Kidney (tissue), 14 donors: ENCODE results near the gene B4GAT1. TPM values are rescaled to one million over a fixed set of nuclear protein-coding genes. Genes with fewer than 3 reads are reported as not detected.

Source experiments
- DNase-seq, 5 donors: peaks; one replicate each; pipeline ENCODE4 v3.0.0-alpha.2; 2013 to 2020
- FAIRE-seq: peaks from 2 replicates; lab custom pipeline; 2012; peaks lifted over from hg19 to GRCh38; lab: Jason Lieb, UNC
- H3K27ac ChIP-seq, 2 donors: one replicate each; pipeline ENCODE4 v1.7.0; 2013; ENCODE audit warnings: low read depth in 2 of 2, low read length in 2 of 2, inconsistent platforms in 1 of 2
- H3K27me3 ChIP-seq: one replicate; pipeline ENCODE4 v1.7.1; 2013; ENCODE audit warnings: low read length, inconsistent platforms; ENCODE audit not compliant: control insufficient read depth, insufficient read depth
- H3K36me3 ChIP-seq, 3 donors: one replicate each; pipeline versions ENCODE4 v1.7.0 to v1.7.1; 2013; ENCODE audit warnings: low read length in 3 of 3, control low read depth in 1 of 3, inconsistent platforms in 1 of 3; ENCODE audit not compliant: insufficient read depth in 3 of 3, control insufficient read depth in 2 of 3
- H3K4me1 ChIP-seq, 3 donors: one replicate each; pipeline versions ENCODE4 v1.7.0 to v1.7.1; 2013; ENCODE audit warnings: low read length in 3 of 3, inconsistent platforms in 1 of 3, low read depth in 1 of 3; ENCODE audit not compliant: control insufficient read depth in 2 of 3, insufficient read depth in 2 of 3
- H3K4me3 ChIP-seq, 3 donors: one replicate each; pipeline versions ENCODE4 v1.7.0 to v1.8.1; 2013; ENCODE audit warnings: low read length in 3 of 3, control low read depth in 1 of 3, inconsistent platforms in 1 of 3
- H3K9ac ChIP-seq, 3 donors: one replicate each; pipeline versions ENCODE4 v1.7.0 to v1.7.1; 2013; ENCODE audit warnings: low read length in 3 of 3, control low read depth in 1 of 3, inconsistent platforms in 1 of 3
- H3K9me3 ChIP-seq, 3 donors: one replicate each; pipeline versions ENCODE4 v1.7.0 to v1.7.1; 2013; ENCODE audit warnings: low read length in 3 of 3, control low read depth in 1 of 3, inconsistent platforms in 1 of 3; ENCODE audit not compliant: control insufficient read depth in 2 of 3, insufficient read depth in 1 of 3
- CTCF ChIP-seq: IDR thresholded peaks from 3 replicates; pipeline ENCODE4 v1.5.1; 2012; ENCODE audit warnings: mild to moderate bottlenecking, moderate library complexity, borderline replicate concordance; ENCODE audit not compliant: insufficient read depth; ENCODE audit errors: extremely low read depth
- intact Hi-C: fragments of 100-400 bp; cut with DNase I; formaldehyde crosslinking; loops from one replicate; pipeline ENCODE4 v1.11.1; 2022
- polyA plus RNA-seq: library from polyadenylated mRNA; stranded (reverse); fragments of 350-450 nt; fragmentation: Illumina TruSeq; extraction: RNeasy Lipid Tissue Mini Kit (QIAGEN cat#74804); gene quantifications from one replicate; pipeline ENCODE4 v1.2.3, GENCODE V29; 2014; ENCODE audit warnings: low read depth, low replicate concordance; ENCODE audit not compliant: insufficient read depth
- total RNA-seq: library from RNA; stranded (reverse); fragmentation: NEBNext Ultra II Directional; extraction: Animal tissue kit (Norgen Biotek cat#: 25700); gene quantifications from one replicate; pipeline ENCODE4 v1.2.1, GENCODE V29; 2021
- donor health status: control.
- donor health status: control.
- donor health status: control.
- donor health status: control.
- donor health status: control.
- donor health status: DM: yes; HTN: yes; CAD: no.
- donor health status: Normal renal cell carcinoma (clear cell type).

The B4GAT1 gene
- total and polyA plus RNA-seq, 2 donors from 2014 or later: 21.7 to 59.9 TPM

DNA sequence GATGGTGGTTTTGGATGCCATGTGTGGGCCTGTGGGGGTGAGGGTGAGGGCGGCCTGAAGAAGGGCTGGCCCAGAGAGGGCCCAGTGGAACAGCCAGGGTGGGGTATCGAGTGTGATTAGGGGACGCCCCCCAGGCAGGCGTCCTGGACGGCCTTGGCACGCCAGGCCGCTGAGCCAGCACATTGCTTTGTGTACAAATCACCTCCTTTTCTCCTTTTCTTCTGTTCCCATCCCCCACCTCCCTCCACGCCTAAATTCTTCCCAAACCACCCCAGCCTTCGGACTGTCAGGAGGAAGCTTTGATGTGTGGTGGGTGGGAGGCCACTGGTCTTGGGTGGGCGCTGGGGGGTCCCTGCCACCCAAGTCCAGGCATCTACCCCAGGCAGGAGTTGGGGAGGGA lies 22.8 kb downstream of the B4GAT1 start:
- Histone ChIP-seq H3K36me3 (no peaks in the 10 kb centered on the region), H3K4me3 (no peak overlapping the region), H3K27me3 (no peaks in the 10 kb centered on the region), H3K4me1 (peaks cover 0 to 17% (median 11%) of the 10 kb centered on the region in 3 donors), H3K9ac (no peak overlapping the region), H3K9me3 (no peaks in the 10 kb centered on the region), H3K27ac (no peak overlapping the region)
- TF ChIP-seq CTCF: no peak
- intact Hi-C loops: no loop called here
- FAIRE-seq (no peak), DNase-seq (no peak)

DNA sequence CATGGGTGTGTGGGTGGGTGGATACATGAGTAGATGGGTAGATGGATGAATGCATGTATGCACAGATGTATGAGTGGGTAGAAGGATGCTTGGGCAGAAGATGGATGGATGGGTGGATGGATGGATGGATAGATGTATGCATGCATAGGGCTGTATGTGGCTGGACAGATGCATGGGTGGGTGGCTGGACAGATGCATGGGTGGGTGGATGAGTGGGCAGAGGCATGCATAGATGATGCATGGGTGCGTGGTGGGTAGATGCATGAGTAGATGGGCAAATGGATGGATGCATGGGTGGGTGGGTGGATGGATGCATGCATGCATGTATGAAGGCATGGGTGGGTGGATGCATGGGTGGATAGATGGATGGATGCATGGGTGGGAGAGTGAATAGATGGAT lies 23.7 kb downstream of the B4GAT1 start:
- Histone ChIP-seq H3K4me3 (no peak overlapping the region), H3K27me3 (no peaks in the 10 kb centered on the region), H3K4me1 (peaks cover 0 to 19% (median 10%) of the 10 kb centered on the region in 3 donors), H3K27ac (no peak overlapping the region), H3K36me3 (no peaks in the 10 kb centered on the region), H3K9me3 (no peaks in the 10 kb centered on the region), H3K9ac (no peak overlapping the region)
- intact Hi-C loops: no loop called here
- DNase-seq (no peak), FAIRE-seq (no peak)
- TF ChIP-seq CTCF: no peak

DNA sequence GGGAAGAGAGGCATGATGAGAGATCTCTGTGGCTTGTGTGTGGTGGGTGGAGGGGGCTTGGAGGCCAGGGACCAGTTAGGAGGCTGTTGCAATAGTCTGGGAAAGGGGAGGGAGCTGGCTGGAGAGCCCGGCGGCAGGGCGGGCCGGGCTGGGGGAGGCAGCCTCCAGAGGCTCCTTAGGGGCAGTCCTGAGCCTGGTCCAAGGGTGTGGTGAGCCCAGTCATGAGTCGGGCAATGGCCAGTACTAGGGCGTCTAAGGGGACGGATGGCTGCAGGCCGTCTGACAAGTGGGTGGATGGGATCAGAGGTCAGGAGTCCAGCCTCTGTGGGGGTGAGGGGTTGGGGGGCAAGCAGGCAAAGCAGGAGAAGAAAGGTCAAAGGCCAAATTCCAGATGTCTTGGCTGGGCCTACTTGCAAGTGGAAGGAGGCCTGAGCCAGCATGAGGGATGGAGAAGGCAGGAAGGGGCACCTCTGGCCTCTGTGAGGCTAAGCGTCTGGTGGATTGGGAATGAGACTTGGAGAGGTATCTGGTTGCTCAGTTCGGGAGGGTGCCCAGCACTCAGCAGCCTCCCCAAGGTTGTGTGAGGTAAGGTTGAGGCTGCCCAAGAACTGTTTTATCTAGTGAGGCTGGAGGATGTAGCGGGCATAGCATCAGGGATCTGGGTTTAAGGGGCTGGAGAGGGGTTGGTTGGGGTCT lies 24.5 kb downstream of the B4GAT1 start:
- Histone ChIP-seq H3K4me3 (no peak overlapping the region), H3K36me3 (no peaks in the 10 kb centered on the region), H3K9me3 (no peaks in the 10 kb centered on the region), H3K27ac (no peak overlapping the region), H3K4me1 (peaks cover 2 to 16% (median 3%) of the 10 kb centered on the region in 3 donors), H3K27me3 (no peaks in the 10 kb centered on the region), H3K9ac (no peak overlapping the region)
- DNase-seq (peak in 1 of 5 donors; percentile 89), FAIRE-seq (no peak)
- intact Hi-C loops: no loop called here
- no peak for TF ChIP-seq CTCF
